Measurements from ENCODE around the gene SOWAHB. TPM values are rescaled to one million over a fixed set of nuclear protein-coding genes. Genes with fewer than 3 reads are reported as not detected.

Gene SOWAHB
- total and polyA plus RNA-seq, 9 donors, result 0.05 to 1.3 (median 0.11) TPM; not detected in 3

- no peaks in the 10 kb centered on the region for H3K36me3 ChIP-seq
- H3K4me1 ChIP-seq (ENCODE audit: insufficient read depth), result no peaks in the 10 kb centered on the region
- no peak for TF ChIP-seq EP300 (IDR thresholded peaks at IDR 0.05)
- TF ChIP-seq CTCF (IDR thresholded peaks at IDR 0.05), result no peak
- TF ChIP-seq POLR2A (IDR thresholded peaks at IDR 0.05), result no peak
- no peak overlapping the region for H3K4me3 ChIP-seq
- WGBS, 3 donors, result 26 to 47% (median 36%) methylated on average over 2 of the region's 2 CpGs
- no peaks in the 10 kb centered on the region for H3K9me3 ChIP-seq
- intact Hi-C loops (cut with DNase I), result no loop called here
- DNase-seq, result no peak
- H3K27me3 ChIP-seq, result no peaks in the 10 kb centered on the region
- no peak overlapping the region for H3K27ac ChIP-seq
Measured at GRCh38 chr4:76857074-76857409, 40.9 kb downstream of the SOWAHB start.

GRCh38 chr4:76856243-76857073 lies 41.5 kb downstream of the SOWAHB start:
- intact Hi-C loops (cut with DNase I), result no loop called here
- WGBS, 3 donors, result 22 to 33% (median 28%) methylated on average over 4 of the region's 4 CpGs
- Histone ChIP-seq H3K4me3 (no peak overlapping the region), H3K9me3 (no peaks in the 10 kb centered on the region), H3K4me1 (ENCODE audit: insufficient read depth) (no peaks in the 10 kb centered on the region), H3K27ac (no peak overlapping the region), H3K27me3 (no peaks in the 10 kb centered on the region), H3K36me3 (no peaks in the 10 kb centered on the region)
- TF ChIP-seq EP300 (IDR thresholded peaks at IDR 0.05), result no peak
- TF ChIP-seq POLR2A (IDR thresholded peaks at IDR 0.05), result no peak
- no peak for TF ChIP-seq CTCF (IDR thresholded peaks at IDR 0.05)
- DNase-seq, result no peak

GRCh38 chr4:76854858-76855257 lies 43.1 kb downstream of the SOWAHB start:
- no peak for TF ChIP-seq POLR2A (IDR thresholded peaks at IDR 0.05)
- no peak for TF ChIP-seq EP300 (IDR thresholded peaks at IDR 0.05)
- no peak for TF ChIP-seq CTCF (IDR thresholded peaks at IDR 0.05)
- Histone ChIP-seq H3K27me3 (no peaks in the 10 kb centered on the region), H3K4me1 (ENCODE audit: insufficient read depth) (no peaks in the 10 kb centered on the region), H3K27ac (no peak overlapping the region), H3K9me3 (no peaks in the 10 kb centered on the region), H3K36me3 (no peaks in the 10 kb centered on the region), H3K4me3 (no peak overlapping the region)
- intact Hi-C loops (cut with DNase I), result no loop called here
- no peak for DNase-seq
- 84 to 95% (median 85%) methylated on average over 8 of the region's 8 CpGs for WGBS, 3 donors

GRCh38 chr4:76851375-76851774 lies 46.6 kb downstream of the SOWAHB start:
- Histone ChIP-seq H3K27me3 (no peaks in the 10 kb centered on the region), H3K36me3 (no peaks in the 10 kb centered on the region), H3K4me1 (ENCODE audit: insufficient read depth) (no peaks in the 10 kb centered on the region), H3K9me3 (no peaks in the 10 kb centered on the region), H3K4me3 (no peak overlapping the region), H3K27ac (no peak overlapping the region)
- no peak for DNase-seq
- intact Hi-C loops (cut with DNase I), result no loop called here
- TF ChIP-seq POLR2A (IDR thresholded peaks at IDR 0.05) (no peak), EP300 (IDR thresholded peaks at IDR 0.05) (no peak), CTCF (IDR thresholded peaks at IDR 0.05) (no peak)
- WGBS, 3 donors, result 73 to 96% (median 95%) methylated on average over 2 of the region's 2 CpGs

Measured in ovary (tissue), 9 donors.